ENCODE results near the gene HHATL. TPM values are rescaled to one million over a fixed set of nuclear protein-coding genes. Genes with fewer than 3 reads are reported as not detected.

The HHATL gene
- total RNA-seq, 1 experiment from 2014 or later = not detected

DNA sequence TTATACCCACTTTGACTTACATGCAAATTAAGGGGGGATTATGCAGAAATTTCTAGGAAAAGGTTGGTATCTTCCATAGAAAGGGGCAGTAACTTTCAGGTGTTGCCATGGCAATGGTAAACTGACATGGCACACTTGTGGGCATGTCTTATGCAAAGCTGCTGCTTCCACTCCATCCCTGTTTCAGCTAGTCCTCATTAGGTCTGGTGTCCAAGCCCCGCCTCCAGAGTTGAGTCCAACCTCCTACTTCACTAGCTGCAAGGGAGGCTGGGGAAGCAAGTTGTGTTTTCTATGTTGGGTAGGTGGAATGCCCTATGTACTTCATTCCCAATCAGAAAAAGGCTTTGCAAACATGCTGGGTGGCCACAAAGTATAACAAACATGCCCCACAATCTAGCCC is 31.9 kb downstream of the HHATL start:
- H3K27me3 ChIP-seq (ENCODE audit: control insufficient read depth, insufficient read depth, low read length) = no peaks in the 10 kb centered on the region
- in situ Hi-C loops (cut with HindIII; ENCODE audit: low pct_unique_long_range_greater_than_20kb, low sequenced_read_pairs) (no loop called here), intact Hi-C loops (cut with micrococcal nuclease; ENCODE audit: unreplicated experiment) (no loop called here)
- H3K4me3 ChIP-seq (ENCODE audit: low read depth in 2 of 2, low read length in 2 of 2) = no peak overlapping the region
- ChIA-PET CTCF (no interaction called here), POLR2A (no interaction called here)
- H3K4me1 ChIP-seq (ENCODE audit: control insufficient read depth, insufficient read depth, low read length) = no peaks in the 10 kb centered on the region
- no peaks in the 10 kb centered on the region for H3K36me3 ChIP-seq (ENCODE audit: control insufficient read depth, insufficient read depth, low read length)
- no peak for TF ChIP-seq SIN3A (IDR thresholded peaks at IDR 0.05; ENCODE audit: borderline replicate concordance, insufficient read depth, low read depth, low read length)
- TF ChIP-seq, protein P1, sequence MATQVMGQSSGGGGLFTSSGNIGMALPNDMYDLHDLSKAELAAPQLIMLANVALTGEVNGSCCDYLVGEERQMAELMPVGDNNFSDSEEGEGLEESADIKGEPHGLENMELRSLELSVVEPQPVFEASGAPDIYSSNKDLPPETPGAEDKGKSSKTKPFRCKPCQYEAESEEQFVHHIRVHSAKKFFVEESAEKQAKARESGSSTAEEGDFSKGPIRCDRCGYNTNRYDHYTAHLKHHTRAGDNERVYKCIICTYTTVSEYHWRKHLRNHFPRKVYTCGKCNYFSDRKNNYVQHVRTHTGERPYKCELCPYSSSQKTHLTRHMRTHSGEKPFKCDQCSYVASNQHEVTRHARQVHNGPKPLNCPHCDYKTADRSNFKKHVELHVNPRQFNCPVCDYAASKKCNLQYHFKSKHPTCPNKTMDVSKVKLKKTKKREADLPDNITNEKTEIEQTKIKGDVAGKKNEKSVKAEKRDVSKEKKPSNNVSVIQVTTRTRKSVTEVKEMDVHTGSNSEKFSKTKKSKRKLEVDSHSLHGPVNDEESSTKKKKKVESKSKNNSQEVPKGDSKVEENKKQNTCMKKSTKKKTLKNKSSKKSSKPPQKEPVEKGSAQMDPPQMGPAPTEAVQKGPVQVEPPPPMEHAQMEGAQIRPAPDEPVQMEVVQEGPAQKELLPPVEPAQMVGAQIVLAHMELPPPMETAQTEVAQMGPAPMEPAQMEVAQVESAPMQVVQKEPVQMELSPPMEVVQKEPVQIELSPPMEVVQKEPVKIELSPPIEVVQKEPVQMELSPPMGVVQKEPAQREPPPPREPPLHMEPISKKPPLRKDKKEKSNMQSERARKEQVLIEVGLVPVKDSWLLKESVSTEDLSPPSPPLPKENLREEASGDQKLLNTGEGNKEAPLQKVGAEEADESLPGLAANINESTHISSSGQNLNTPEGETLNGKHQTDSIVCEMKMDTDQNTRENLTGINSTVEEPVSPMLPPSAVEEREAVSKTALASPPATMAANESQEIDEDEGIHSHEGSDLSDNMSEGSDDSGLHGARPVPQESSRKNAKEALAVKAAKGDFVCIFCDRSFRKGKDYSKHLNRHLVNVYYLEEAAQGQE (IDR thresholded peaks at IDR 0.05; ENCODE audit: insufficient read depth in 1 of 2, low read depth in 2 of 2, low read length in 1 of 2) = no peak
- TF ChIP-seq, protein P2, sequence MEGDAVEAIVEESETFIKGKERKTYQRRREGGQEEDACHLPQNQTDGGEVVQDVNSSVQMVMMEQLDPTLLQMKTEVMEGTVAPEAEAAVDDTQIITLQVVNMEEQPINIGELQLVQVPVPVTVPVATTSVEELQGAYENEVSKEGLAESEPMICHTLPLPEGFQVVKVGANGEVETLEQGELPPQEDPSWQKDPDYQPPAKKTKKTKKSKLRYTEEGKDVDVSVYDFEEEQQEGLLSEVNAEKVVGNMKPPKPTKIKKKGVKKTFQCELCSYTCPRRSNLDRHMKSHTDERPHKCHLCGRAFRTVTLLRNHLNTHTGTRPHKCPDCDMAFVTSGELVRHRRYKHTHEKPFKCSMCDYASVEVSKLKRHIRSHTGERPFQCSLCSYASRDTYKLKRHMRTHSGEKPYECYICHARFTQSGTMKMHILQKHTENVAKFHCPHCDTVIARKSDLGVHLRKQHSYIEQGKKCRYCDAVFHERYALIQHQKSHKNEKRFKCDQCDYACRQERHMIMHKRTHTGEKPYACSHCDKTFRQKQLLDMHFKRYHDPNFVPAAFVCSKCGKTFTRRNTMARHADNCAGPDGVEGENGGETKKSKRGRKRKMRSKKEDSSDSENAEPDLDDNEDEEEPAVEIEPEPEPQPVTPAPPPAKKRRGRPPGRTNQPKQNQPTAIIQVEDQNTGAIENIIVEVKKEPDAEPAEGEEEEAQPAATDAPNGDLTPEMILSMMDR (IDR thresholded peaks at IDR 0.05) = no peak
- TF ChIP-seq TCF7L2 (IDR thresholded peaks at IDR 0.05; ENCODE audit: low read depth, low read length) = no peak
- no peak for TF ChIP-seq POLR2AphosphoS5 (IDR thresholded peaks at IDR 0.05; ENCODE audit: low read depth, low read length)
- ATAC-seq = no peak
- H3K9me3 ChIP-seq (ENCODE audit: control insufficient read depth, insufficient read depth, low read depth, low read length) = no peaks in the 10 kb centered on the region
- BruUV-seq (replicated peaks) = no TSS peak
- H3K27ac ChIP-seq (ENCODE audit: low read length) = no peak overlapping the region
- no peak for DNase-seq (ENCODE audit: low read depth, low spot score)

DNA sequence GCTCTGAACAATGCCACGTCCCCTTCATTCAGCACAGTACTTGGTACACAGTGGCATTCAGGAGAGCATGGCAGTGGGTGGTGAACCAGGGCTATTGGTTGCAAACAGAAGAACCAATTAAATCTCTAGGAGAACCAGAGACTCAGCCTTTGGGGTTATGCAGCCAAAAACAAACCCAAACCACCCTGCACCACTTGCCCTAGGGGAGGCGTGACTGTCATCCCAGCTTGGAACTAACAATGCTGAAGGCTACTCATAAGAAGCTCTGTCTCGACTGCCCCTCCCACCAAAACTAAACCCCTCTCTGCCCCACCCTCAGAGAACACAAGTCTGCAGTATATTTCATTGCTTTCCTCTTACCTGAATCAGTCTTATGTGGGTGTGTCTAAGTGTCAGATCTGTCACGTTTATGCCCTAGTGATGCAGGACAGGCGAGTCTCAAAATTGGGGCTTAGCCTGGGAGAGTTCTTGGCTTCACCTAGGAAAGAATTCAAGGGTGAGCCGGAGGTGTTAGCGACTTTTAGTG is 32.5 kb downstream of the HHATL start:
- Histone ChIP-seq H3K36me3 (ENCODE audit: control insufficient read depth, insufficient read depth, low read length) (no peaks in the 10 kb centered on the region), H3K27me3 (ENCODE audit: control insufficient read depth, insufficient read depth, low read length) (no peaks in the 10 kb centered on the region), H3K4me3 (ENCODE audit: low read depth in 2 of 2, low read length in 2 of 2) (no peak overlapping the region), H3K4me1 (ENCODE audit: control insufficient read depth, insufficient read depth, low read length) (no peaks in the 10 kb centered on the region), H3K9me3 (ENCODE audit: control insufficient read depth, insufficient read depth, low read depth, low read length) (no peaks in the 10 kb centered on the region), H3K27ac (ENCODE audit: low read length) (no peak overlapping the region)
- ChIA-PET POLR2A (no interaction called here), CTCF (no interaction called here)
- no peak for ATAC-seq
- intact Hi-C loops (cut with micrococcal nuclease; ENCODE audit: unreplicated experiment) = no loop called here
- no TSS peak for BruUV-seq (replicated peaks)
- DNase-seq (ENCODE audit: low read depth, low spot score) = no peak
- TF ChIP-seq, protein P2 (IDR thresholded peaks at IDR 0.05) = no peak
- TF ChIP-seq, protein P1 (IDR thresholded peaks at IDR 0.05; ENCODE audit: insufficient read depth in 1 of 2, low read depth in 2 of 2, low read length in 1 of 2) = no peak
- TF ChIP-seq POLR2AphosphoS5 (IDR thresholded peaks at IDR 0.05; ENCODE audit: low read depth, low read length) (no peak), TCF7L2 (IDR thresholded peaks at IDR 0.05; ENCODE audit: low read depth, low read length) (no peak), SIN3A (IDR thresholded peaks at IDR 0.05; ENCODE audit: borderline replicate concordance, insufficient read depth, low read depth, low read length) (no peak)
- in situ Hi-C loops (cut with HindIII; ENCODE audit: low pct_unique_long_range_greater_than_20kb, low sequenced_read_pairs) = no loop called here

All from Panc1 (cell line).